HepG2 (cell line): ENCODE measurements around the gene IST1. TPM values are rescaled to one million over a fixed set of nuclear protein-coding genes. Genes with fewer than 3 reads are reported as not detected.
A peak's percentile ranks its signal among the peaks of the same experiment; 100 is the strongest.
"Not testable (repeated sequence)": the region's sequence is repeated elsewhere in the genome, so short reads cannot be mapped to it uniquely, and the experiment has no call there.

Experiments used
- ATAC-seq: fragments of 200-7000 bp; cut with Tn5 transposase; 3 replicates; pipeline ENCODE4 v1.9.1; 2020; ENCODE audit warnings: mild to moderate bottlenecking, moderate library complexity
- BruUV-seq: library from RNA; stranded (reverse); fragments of 400-500 nt; replicated peaks from 2 replicates; lab custom pipeline; 2021; lab: Mats Ljungman, UMichigan
- CTCF ChIA-PET: fragments of 300-600 bp; formaldehyde crosslinking; extraction: SDS; loops from one replicate; lab custom pipeline; 2021; ENCODE audit warnings: low total read pairs, inconsistent platforms, low intra/inter-chr PET ratio; lab: Yijun Ruan, JAX
- POLR2A ChIA-PET: fragments of 350-600 bp; sonication (Branson Sonifier 250); formaldehyde crosslinking; loops from one replicate; lab custom pipeline; 2020; ENCODE audit warnings: antibody characterized with exemption, inconsistent platforms; lab: Yijun Ruan, JAX
- DNase-seq: peaks from one replicate; pipeline ENCODE4 v3.0.0-alpha.2; 2015; ENCODE audit warnings: low spot score
- FAIRE-seq: peaks from 3 replicates; lab custom pipeline; 2011; peaks lifted over from hg19 to GRCh38; lab: Jason Lieb, UNC
- H2AFZ ChIP-seq: one replicate; pipeline ENCODE4 v1.6.1; 2011; ENCODE audit warnings: low read length, inconsistent platforms
- H3K27ac ChIP-seq: fragments of 300-600 bp; 3 replicates; pipeline ENCODE4 v1.8.0; 2011; ENCODE audit warnings: mixed run types, mild to moderate bottlenecking, mixed read lengths, low read length, inconsistent platforms; ENCODE audit not compliant: insufficient read depth; ENCODE audit errors: extremely low read length
- H3K27me3 ChIP-seq, 2 experiments: fragments of 200-600 bp in 1 of 2; 2 replicates in 1 of 2; 3 replicates in 1 of 2; pipeline versions ENCODE4 v1.6.0 to v1.8.0; 2011; ENCODE audit warnings: low read length in 2 of 2, mild to moderate bottlenecking in 2 of 2, moderate library complexity in 2 of 2, inconsistent platforms in 1 of 2; ENCODE audit not compliant: insufficient read depth in 2 of 2, control insufficient read depth in 1 of 2
- H3K36me3 ChIP-seq, 2 experiments: fragments of 200-600 bp in 1 of 2; replicated peaks in 1 of 2; 2 replicates in 1 of 2; 3 replicates in 1 of 2; pipeline versions ENCODE4 v1.5.1 to v1.8.0; 2011; ENCODE audit warnings: low read length in 2 of 2, inconsistent platforms in 1 of 2; ENCODE audit not compliant: insufficient read depth in 2 of 2, control insufficient read depth in 1 of 2
- H3K4me1 ChIP-seq: 2 replicates; pipeline ENCODE4 v1.5.1; 2012; ENCODE audit warnings: low read length, inconsistent platforms; ENCODE audit not compliant: insufficient read depth
- H3K4me2 ChIP-seq: 2 replicates; pipeline ENCODE4 v1.6.0; 2011; ENCODE audit warnings: low read depth, low read length, inconsistent platforms
- H3K4me3 ChIP-seq, 3 experiments: fragments of 200-600 bp in 1 of 3; sonication (generic), shearing (Covaris generic) in 1 of 3; replicated peaks in 1 of 3; 2 replicates each; pipeline ENCODE4 v1.5.1; 2011 to 2016; ENCODE audit warnings: low read length in 3 of 3, inconsistent platforms in 2 of 3, low read depth in 2 of 3, mild to moderate bottlenecking in 2 of 3, control low read depth in 1 of 3, mixed read lengths in 1 of 3; ENCODE audit not compliant: insufficient read depth in 1 of 3
- H3K79me2 ChIP-seq: one replicate; pipeline ENCODE4 v1.6.1; 2011; ENCODE audit warnings: low read length, inconsistent platforms; ENCODE audit not compliant: insufficient read depth
- H3K9ac ChIP-seq: 2 replicates; pipeline ENCODE4 v1.6.0; 2011; ENCODE audit warnings: mild to moderate bottlenecking, low read depth, low read length, inconsistent platforms; ENCODE audit not compliant: insufficient read depth
- H3K9me3 ChIP-seq: 2 replicates; pipeline ENCODE4 v1.5.1; 2012; ENCODE audit warnings: mild to moderate bottlenecking, low read length
- H4K20me1 ChIP-seq: 2 replicates; pipeline ENCODE4 v1.6.0; 2011; ENCODE audit warnings: inconsistent platforms, mild to moderate bottlenecking, low read length, moderate library complexity; ENCODE audit not compliant: insufficient read depth
- PITX1 ChIP-seq: sonication (generic); formaldehyde crosslinking; IDR thresholded peaks from 2 replicates; pipeline ENCODE4 v1.5.1; 2020; ENCODE audit warnings: mild to moderate bottlenecking, missing genetic modification reagents
- RFX3 ChIP-seq: IDR thresholded peaks from 2 replicates; pipeline ENCODE4 v1.6.1; 2016; ENCODE audit warnings: missing biosample characterization, missing genetic modification reagents
- SATB2 ChIP-seq: sonication (generic); formaldehyde crosslinking; IDR thresholded peaks from 2 replicates; pipeline ENCODE4 v1.5.0; 2020; ENCODE audit warnings: missing genetic modification reagents
- SMAD1 ChIP-seq: sonication (generic); formaldehyde crosslinking; IDR thresholded peaks from 2 replicates; pipeline ENCODE4 v1.4.0; 2020; ENCODE audit warnings: missing genetic modification reagents, low read depth, mild to moderate bottlenecking, borderline replicate concordance
- ZNF160 ChIP-seq: sonication (generic); formaldehyde crosslinking; IDR thresholded peaks from 2 replicates; pipeline ENCODE4 v1.8.0; 2022; ENCODE audit warnings: mild to moderate bottlenecking, inconsistent platforms, missing genetic modification reagents
- ZNF484 ChIP-seq: sonication (generic); formaldehyde crosslinking; IDR thresholded peaks from 2 replicates; pipeline ENCODE4 v1.5.1; 2020; ENCODE audit warnings: mild to moderate bottlenecking, low read depth, missing genetic modification reagents, borderline replicate concordance
- ZNF598 ChIP-seq: sonication (generic); formaldehyde crosslinking; IDR thresholded peaks from 2 replicates; pipeline ENCODE4 v1.5.1; 2020; ENCODE audit warnings: mild to moderate bottlenecking, missing genetic modification reagents, borderline replicate concordance
- WGBS: methylation state at CpG from one replicate; pipeline ENCODE4 v1.1.6; 2017; ENCODE audit warnings: low lambda C conversion rate; 5-methylcytosine and 5-hydroxymethylcytosine counted together
- in situ Hi-C: cut with HindIII; loops from 2 replicates; pipeline ENCODE4 v1.10.0; 2017; ENCODE audit warnings: low pct_unique_long_range_greater_than_20kb; ENCODE audit not compliant: extremely low pct_ligation_motif_present
- intact Hi-C: fragments of 100-400 bp; cut with micrococcal nuclease; formaldehyde crosslinking; loops from one replicate; pipeline ENCODE4 v1.10.0; 2022; ENCODE audit not compliant: unreplicated experiment
- polyA plus RNA-seq, 8 experiments: library from polyadenylated mRNA; depleted of rRNA in 3 of 8; stranded (reverse) in 7 of 8; unstranded in 1 of 8; fragments of >200 nt; fragmentation: Illumina TruSeq in 4 of 8; extraction: Trizol in 4 of 8; gene quantifications; 2 replicates each; pipeline versions ENCODE4 v1.2.1 to v1.2.3, GENCODE V29; 2011 to 2016; ENCODE audit warnings: low read depth in 4 of 8, missing spikeins in 1 of 8, mixed read lengths in 1 of 8; ENCODE audit not compliant: insufficient read depth in 1 of 8
- total RNA-seq, 5 experiments: library from RNA; depleted of rRNA; stranded (reverse); fragments of >200 nt; fragmentation: Illumina TruSeq; extraction: Trizol; gene quantifications; 2 replicates each; pipeline ENCODE4 v1.2.3, GENCODE V29; 2016; ENCODE audit warnings: low read depth in 1 of 5

Gene IST1
- total and polyA plus RNA-seq, 2 of the 13 experiments (the other 11 are each of a cell fraction or from before 2014, with no cell fraction given) = 346 to 415 TPM

DNA sequence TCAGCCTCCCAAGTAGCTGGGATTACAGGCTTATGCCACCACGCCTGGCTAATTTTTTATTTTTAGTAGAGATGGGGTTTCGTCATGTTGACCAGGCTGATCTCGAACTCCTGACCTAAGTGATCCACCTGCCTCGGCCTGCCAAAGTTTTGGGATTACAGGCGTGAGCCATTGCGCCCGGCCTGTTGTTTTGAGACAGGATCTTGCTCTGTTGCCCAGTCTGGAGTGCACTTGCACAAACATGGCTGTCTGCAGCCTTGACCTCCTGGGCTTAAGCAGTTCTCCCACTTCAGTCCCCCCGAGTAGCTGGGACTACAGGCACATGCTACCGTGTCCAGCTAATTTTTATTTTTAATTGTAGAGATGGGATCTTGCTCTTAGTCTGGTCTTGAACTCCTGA lies 8.9 kb downstream of the IST1 start (continued):
- no peak for TF ChIP-seq SMAD1 (CRISPR knock-in tag)
- TF ChIP-seq ZNF598 (CRISPR knock-in tag) = 0 out of 2 replicates have a peak, but pooled peaks have one; percentile 23
- no peak for TF ChIP-seq RFX3 (CRISPR knock-in tag)
- TF ChIP-seq, all 625 proteins: peak for 6

DNA sequence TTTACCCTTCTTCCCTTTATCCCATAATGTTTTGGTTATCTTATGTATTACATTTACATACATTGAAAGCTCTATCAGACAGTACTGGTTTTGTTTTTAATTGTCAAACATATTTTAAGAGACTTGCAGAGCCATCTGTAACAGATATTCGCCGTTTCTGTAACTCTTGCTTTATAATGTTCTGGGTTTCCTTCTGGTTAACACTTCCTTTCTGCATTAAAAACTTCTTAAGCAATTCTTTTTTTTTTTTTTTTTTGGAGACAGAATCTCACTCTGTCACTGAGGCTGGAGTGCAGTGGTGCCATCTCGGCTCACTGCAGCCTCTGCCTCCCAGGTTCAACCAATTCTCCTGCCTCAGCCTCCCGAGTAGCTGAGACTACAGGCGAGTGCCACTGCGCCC lies 10.4 kb downstream of the IST1 start:
- DNase-seq, CTCF ChIA-PET, H3K27ac ChIP-seq, ATAC-seq, FAIRE-seq, intact Hi-C loops, BruUV-seq, H3K27me3 ChIP-seq, H3K9me3 ChIP-seq, in situ Hi-C loops, H3K4me3 ChIP-seq, H3K4me2 ChIP-seq, H3K9ac ChIP-seq, H2AFZ ChIP-seq: not testable (repeated sequence)
- Histone ChIP-seq H3K79me2 (peaks cover 99% of the 10 kb centered on the region), H4K20me1 (peaks cover 100% of the 10 kb centered on the region), H3K36me3 (peaks cover 3 to 29% of the 10 kb centered on the region in 2 experiments; a peak in 4 of 5 replicates), H3K4me1 (peaks cover 68% of the 10 kb centered on the region)
- POLR2A ChIA-PET = interaction anchor here (0.7 to 1.8 kb wide), 2 partner anchors 20 to 1377 kb away, joined by 3 to 4 read pairs; no protein-coding TSS in a partner anchor
- 91% methylated on average over 6 of the region's 6 CpGs for WGBS

DNA sequence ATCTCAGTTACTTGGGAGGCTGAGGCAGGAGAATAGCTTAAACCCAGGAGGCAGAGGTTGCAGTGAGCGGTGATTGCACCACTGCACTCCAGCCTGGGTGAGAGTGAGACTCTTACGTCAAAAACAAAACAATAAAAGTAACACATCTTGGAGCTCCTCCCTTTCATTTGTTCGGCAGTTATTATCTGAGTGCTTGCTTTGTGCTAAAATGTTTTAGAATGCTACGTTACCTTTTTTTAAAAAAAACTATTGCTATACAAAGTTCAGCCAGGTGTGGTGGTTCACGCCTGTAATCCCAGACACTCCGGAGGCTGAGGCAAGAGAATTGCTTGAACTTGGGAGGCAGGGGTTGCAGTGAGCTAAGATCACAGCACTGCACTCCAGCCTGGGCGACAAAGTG lies 15.8 kb downstream of the IST1 start:
- BruUV-seq = no TSS peak
- POLR2A ChIA-PET = interaction anchor here (0.8 to 2.6 kb wide), 2 partner anchors 9 to 15 kb away, joined by 3 to 9 read pairs; partner anchors contain the start of gene IST1
- peaks cover 99% of the 10 kb centered on the region for H3K79me2 ChIP-seq
- no peak for TF ChIP-seq ZNF160 (CRISPR knock-in tag)
- TF ChIP-seq SATB2 = no peak
- TF ChIP-seq ZNF484 (CRISPR knock-in tag) = no peak
- TF ChIP-seq PITX1 (CRISPR knock-in tag) = 0 out of 2 replicates have a peak, but pooled peaks have one; percentile 17
- no peak overlapping the region for H3K9ac ChIP-seq
- in situ Hi-C loops = no loop called here
- H3K36me3 ChIP-seq = peaks cover 2 to 20% of the 10 kb centered on the region in 2 experiments
- peaks cover 76% of the 10 kb centered on the region for H3K4me1 ChIP-seq
- WGBS = 77% methylated on average over 7 of the region's 7 CpGs
- ATAC-seq (peak; percentile 47; the same call in 2 of the 3 replicates), DNase-seq (no peak), FAIRE-seq (no peak)
- H3K4me3 ChIP-seq = no peak overlapping the region
- intact Hi-C loops = loop anchor here (1.0 kb wide), 1 partner anchor 15 kb away; no protein-coding TSS in a partner anchor
- peaks cover 99% of the 10 kb centered on the region for H4K20me1 ChIP-seq
- no peak overlapping the region for H2AFZ ChIP-seq
- H3K4me2 ChIP-seq = no peak overlapping the region
- CTCF ChIA-PET = no interaction called here
- H3K9me3 ChIP-seq = no peaks in the 10 kb centered on the region
- H3K27me3 ChIP-seq = no peaks in the 10 kb centered on the region
- no peak overlapping the region for H3K27ac ChIP-seq
